HG03064 (cell line): ENCODE measurements around the gene HIF3A.
"Not testable (repeated sequence)": the region's sequence is repeated elsewhere in the genome, so short reads cannot be mapped to it uniquely, and the experiment has no call there.

Experiments used
- ATAC-seq: cut with Tn5 transposase; IDR thresholded peaks from one replicate; pipeline ENCODE4 v1.9.1; 2021; ENCODE audit warnings: low read depth; ENCODE audit not compliant: unreplicated experiment

Gene HIF3A

DNA sequence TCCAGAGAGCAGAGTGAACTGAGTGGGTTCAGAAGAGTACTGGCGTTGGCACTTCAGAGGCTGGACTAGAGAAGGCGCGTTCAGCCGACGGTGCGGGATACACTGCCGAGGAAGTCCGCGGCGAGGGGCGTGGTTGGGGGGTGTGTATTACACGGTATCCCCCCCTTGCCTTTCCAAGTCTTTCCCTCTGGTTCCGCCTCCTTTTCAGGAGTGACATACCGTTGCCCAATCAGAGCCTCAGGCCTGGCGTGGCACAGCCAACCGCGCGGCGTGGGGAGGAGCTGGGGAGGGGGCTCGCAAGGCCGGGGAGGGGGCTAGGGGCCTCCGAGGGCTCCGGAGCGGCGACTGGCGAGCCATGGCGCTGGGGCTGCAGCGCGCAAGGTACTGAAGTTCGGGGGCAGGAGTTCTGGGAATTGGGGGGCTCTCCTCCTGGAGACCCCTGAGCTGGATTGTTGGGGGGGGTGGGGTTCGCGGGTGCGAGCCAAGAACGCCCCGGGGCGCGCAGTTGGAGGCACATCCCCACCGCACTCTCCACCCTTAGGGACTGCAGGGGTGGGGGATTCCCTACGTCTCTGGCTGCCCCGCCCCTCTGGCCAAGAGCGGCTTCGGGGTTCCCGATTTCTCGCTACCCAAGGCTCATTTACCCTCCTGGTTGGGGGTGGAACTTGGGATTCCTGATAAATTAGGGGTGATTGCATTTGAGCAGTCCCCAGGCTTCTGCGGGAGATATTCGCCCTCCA, at the start of gene HIF3A:
TSS of gene HIF3A (plus strand) at position 321 of the 740 bp plus-strand sequence. CDS start at position 356, 35 bp downstream.
- ATAC-seq: no peak

- no peak for ATAC-seq
These were observed 46.6 kb upstream of the HIF3A start for GRCh38 chr19:46250076-46250735.

- no peak for ATAC-seq
These were observed 45.4 kb upstream of the HIF3A start for GRCh38 chr19:46251416-46251815.

DNA sequence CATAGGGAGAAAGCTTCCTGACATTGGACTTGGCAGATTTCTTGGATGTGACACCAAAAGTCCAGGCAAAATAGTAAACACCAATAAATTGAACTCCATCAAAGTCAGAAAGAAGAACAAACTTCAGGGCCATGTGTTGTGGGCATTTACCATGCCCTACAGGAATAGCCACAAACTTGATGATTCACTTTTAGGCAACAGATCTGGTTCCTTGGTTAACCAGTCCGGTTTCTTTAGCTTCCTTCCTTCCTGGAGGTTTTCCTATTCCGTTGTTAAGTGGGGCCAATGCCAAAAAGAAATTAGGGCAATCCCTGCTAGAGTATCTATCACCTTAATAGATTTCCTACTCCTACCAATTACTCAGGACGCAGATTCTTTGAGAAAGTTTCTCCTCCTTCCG, 42.1 kb upstream of the HIF3A start:
- ATAC-seq: no peak

GRCh38 chr19:46256855-46257254, 40.0 kb upstream of the HIF3A start:
- no peak for ATAC-seq

DNA sequence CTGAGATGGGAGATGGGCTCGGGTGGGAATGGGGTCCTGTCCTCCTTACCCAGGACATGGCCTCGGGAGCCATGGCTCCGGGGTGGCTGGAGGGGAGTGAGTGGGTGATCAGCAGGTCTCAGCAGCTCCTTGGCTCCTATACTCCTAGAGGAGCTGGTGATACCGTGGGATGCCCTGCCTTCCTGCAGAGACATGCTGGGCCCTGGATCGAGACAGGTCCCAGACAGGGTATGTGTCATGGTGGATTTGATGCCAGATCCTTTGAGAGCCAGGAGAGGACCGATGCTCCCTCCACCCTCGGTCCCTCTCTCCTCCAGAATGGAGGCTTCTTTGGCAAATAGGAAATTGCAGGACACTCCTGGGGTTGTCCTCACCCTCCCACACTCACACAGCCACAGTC, 35.3 kb upstream of the HIF3A start:
- ATAC-seq: not testable (repeated sequence)

DNA sequence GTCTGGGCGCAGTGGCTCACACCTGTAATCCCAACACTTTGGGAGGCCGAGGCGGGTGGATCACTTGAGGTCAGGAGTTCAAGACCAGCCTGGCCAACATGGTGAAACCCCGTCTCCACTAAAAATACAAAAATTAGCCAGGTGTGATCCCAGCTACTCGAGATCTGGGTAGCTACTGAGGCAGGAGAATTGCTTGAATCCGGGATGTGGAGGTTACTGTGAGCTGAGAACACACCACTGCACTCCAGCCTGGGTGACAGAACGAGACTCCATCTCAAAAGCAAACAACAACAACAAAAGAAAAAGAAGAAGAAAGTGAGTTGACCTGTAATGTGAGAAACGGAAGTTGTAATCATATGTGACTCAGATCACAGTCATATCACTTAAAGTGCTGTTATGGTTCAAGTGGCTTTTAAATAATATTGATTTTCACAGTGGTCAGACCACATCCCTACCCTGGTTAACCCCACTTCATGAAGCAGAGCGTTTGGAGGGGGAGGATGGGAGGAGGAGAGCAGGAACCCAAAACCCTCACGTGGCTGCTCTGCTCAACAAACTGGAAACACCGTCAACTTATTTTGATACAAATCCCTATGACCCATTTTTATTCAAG, 34.1 kb upstream of the HIF3A start:
- not testable (repeated sequence) for ATAC-seq

- ATAC-seq: not testable (repeated sequence)
These were observed 32.0 kb upstream of the HIF3A start for GRCh38 chr19:46264801-46265200.

DNA sequence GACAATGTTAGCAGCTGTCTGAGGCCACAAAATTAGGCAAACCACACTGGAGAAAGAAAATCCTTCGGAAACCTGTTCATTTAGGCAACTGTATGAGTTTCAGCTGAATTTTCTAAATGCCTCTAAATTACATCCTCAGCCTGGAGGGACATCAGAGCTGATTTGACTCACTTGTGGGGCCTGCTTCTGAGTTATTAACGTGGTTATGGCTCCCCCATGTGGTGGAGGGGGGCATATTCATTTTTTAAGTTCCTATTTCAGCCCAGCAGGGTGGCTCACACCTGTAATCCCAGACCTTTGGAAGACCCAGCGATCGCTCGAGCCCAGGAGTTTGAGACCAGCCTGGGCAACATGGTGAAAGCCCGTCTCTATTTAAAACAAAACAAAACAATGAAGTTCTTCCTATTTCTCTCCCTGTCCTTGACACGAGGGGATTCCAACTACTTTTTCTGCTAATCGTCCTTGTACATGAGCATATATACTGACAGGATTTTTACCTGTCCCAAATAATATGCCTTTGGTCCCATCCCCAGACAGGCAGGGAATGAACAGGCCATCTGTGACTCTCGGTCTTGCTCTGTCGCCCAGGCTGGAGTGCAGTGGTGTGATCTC, 31.5 kb upstream of the HIF3A start:
- ATAC-seq: no peak

DNA sequence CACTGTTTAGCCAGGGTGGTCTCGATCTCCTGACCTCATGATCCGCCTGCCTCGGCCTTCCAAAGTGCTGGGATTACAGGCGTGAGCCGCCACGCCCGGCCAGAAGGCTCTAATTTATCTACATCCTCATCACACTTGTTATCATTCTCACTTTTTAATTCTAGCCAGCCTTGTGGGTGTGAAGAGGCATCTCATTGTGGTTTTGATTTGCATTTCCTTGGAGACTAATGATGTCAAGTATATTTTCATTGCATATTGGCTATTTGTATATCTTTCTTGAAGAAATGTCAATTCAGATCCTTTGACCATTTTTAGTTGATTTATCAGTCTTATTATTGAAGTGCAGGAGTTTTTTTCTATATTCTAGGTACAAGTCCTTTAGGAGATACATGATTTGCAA, 27.7 kb upstream of the HIF3A start:
- no peak for ATAC-seq

- ATAC-seq: no peak
These were observed 26.2 kb upstream of the HIF3A start for GRCh38 chr19:46270521-46271256.

DNA sequence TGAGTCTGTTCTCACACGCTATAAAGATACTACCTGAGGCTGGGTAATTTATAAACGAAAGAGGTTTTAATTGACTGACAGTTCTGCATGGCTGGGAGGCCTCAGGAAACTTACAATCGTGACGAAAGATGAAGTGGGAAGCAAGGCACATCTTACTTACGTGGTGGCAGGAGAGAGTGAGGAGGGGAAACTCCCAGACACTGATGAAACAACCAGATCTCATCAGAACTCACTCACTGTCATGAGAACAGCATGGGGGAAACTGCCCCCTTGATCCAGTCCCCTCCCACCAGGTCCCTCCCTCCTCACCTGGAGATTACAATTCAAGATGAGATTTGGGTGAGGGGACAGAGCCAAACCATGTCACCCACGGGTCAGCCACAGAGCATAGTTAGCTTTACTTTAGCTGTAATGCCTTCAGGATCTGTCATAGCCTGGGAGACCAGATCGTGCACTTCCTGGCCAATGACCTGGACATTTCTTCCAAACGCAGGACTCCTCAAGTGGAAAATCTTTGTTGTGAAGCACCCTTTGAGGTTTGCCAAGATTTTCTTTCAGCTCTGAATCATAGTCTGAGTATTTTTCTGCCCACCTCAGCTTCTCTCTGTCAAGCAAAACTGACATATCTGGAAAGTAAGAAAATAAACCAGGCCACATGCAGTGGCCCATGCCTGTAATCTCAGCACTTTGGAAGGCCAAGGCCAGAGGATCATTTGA, 25.2 kb upstream of the HIF3A start:
- ATAC-seq: no peak

DNA sequence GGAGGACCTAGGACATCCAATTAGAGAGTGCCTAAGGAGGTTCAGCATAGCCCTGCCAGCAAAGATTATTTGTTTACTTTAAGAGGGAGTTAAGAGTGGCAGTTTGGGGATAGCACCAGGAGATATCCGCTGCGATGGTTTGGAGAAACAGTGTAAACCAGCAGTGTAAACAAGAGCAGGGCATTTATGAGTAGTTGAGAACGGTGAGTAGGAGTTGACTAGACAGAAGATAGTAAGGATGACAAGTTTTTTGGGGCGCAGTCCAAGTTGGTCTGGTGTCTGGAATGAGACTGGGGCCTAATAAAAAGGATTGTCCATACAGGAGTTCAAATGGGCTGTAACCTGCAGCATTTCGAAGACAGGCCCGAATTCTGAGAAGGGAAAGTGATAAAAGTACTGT, 22.9 kb upstream of the HIF3A start:
- not testable (repeated sequence) for ATAC-seq

- ATAC-seq: no peak
These were observed 17.7 kb upstream of the HIF3A start for GRCh38 chr19:46279177-46279576.

DNA sequence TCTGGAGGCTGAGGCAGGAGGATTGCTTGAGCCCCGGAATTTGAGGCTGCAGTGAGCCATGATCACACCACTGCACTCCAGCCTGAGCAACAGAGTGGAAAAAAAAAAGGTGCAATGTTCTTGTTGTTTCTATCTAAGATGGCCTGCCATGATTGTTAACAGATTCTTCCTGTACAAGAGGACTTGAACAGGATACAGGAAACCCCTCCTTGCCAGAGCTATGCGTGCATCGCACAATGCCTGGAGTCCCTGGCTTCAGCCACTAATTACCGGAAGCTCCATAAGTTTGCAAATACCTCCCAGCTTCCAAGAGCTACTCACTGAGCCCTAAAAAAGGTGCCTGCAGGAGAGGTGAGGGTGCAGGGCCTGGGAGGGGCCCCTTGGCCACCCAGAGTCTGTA, 13.1 kb upstream of the HIF3A start:
- no peak for ATAC-seq

DNA sequence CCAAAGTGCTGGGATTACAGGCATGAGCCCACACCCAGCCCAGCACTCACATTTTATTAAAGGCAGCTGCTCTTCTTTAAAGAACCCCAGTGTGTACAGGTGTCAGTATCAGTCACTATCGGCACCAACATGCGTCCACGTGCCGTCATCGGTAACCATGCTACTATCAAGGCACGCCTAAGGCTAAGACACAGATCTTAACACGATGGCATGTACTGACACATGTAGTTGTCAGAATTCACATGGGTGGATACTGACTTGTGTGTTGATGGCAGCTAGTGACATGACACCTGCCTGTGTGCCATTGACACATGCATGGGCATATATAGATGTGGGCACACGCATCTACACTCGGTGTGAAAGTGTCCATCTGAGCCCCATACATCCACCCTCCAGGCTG, 12.2 kb upstream of the HIF3A start:
- ATAC-seq: no peak

DNA sequence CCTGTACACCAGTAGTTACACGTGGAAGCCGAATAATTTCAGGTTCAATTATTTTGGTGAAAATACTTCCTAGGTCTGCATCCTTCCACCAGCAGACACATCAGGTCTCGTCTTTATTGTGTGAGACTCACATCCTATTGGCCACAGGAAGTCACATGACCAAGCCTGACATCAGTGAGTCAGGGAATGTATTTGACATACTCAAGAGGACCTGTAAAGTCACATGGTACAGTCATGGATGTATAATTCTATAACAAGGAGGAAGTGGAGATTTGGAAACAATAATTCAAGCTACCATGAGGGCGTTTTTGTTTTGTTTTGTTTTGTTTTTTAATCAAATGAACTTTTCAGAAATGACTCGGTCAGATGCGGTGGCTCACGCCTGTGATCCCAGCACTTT, 9.3 kb upstream of the HIF3A start:
- ATAC-seq: no peak

DNA sequence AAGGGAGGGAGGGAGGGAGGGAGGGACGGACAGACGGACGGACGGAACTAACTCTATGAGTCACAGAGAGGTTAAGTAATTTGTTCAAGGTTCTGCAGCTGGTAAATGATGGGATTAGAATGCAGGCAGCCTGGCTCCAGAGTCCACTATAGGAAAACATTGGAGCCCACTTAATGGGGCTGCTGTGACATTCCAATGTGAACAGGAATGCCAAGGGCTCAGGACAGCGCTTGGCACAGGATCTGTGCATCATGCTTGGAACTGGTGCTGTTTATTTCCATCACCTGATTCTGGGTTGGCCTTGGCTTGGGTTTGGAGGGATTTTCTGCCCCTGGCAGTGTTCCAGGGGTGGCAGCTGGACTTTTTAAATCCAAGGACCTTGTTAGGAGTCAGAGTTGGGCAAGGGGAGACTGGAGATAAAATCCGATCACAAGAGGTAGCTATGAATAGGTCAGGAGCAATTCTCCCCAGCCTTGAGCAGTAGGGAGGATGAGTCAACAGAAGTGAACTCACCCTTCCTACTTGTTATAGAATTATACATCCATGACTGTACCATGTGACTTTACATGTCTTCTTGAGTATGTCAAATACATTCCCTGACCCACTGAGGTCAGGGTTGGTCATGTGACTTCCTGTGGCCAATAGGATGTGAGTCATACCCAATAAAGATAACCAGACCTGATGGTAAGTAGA, 7.8 kb upstream of the HIF3A start:
- ATAC-seq: no peak
